Measurements from ENCODE around the gene HHAT.

HHAT gene

GRCh38 chr1:210445931-210446330 is 117.2 kb downstream of the HHAT start:
- peaks cover 9% of the 10 kb centered on the region for H3K4me1 ChIP-seq (ENCODE audit: control insufficient read depth, insufficient read depth, low read length, poor library complexity, severe bottlenecking)
- H3K27ac ChIP-seq (ENCODE audit: insufficient read depth, low read length, poor library complexity, severe bottlenecking): no peak overlapping the region
- DNase-seq: no peak
- no peaks in the 10 kb centered on the region for H3K9me3 ChIP-seq (ENCODE audit: control insufficient read depth, low read length)
- H3K4me3 ChIP-seq (ENCODE audit: insufficient read depth, low read depth, low read length, poor library complexity, severe bottlenecking): no peak overlapping the region
- H3K36me3 ChIP-seq (ENCODE audit: control insufficient read depth, insufficient read depth, low read length): no peaks in the 10 kb centered on the region
- H3K27me3 ChIP-seq (replicated peaks; ENCODE audit: control insufficient read depth, insufficient read depth, low read length, poor library complexity, severe bottlenecking): no peaks in the 10 kb centered on the region

GRCh38 chr1:210446479-210446878 is 117.8 kb downstream of the HHAT start:
- no peaks in the 10 kb centered on the region for H3K36me3 ChIP-seq (ENCODE audit: control insufficient read depth, insufficient read depth, low read length)
- no peaks in the 10 kb centered on the region for H3K9me3 ChIP-seq (ENCODE audit: control insufficient read depth, low read length)
- H3K27me3 ChIP-seq (replicated peaks; ENCODE audit: control insufficient read depth, insufficient read depth, low read length, poor library complexity, severe bottlenecking): no peaks in the 10 kb centered on the region
- peak; percentile 22 to 54 (median 40) for DNase-seq
- H3K4me3 ChIP-seq (ENCODE audit: insufficient read depth, low read depth, low read length, poor library complexity, severe bottlenecking): no peak overlapping the region
- no peak overlapping the region for H3K27ac ChIP-seq (ENCODE audit: insufficient read depth, low read length, poor library complexity, severe bottlenecking)
- peaks cover 9% of the 10 kb centered on the region for H3K4me1 ChIP-seq (ENCODE audit: control insufficient read depth, insufficient read depth, low read length, poor library complexity, severe bottlenecking)

GRCh38 chr1:210447456-210448057 is 118.9 kb downstream of the HHAT start:
- H3K4me1 ChIP-seq (ENCODE audit: control insufficient read depth, insufficient read depth, low read length, poor library complexity, severe bottlenecking): peaks cover 9% of the 10 kb centered on the region
- no peaks in the 10 kb centered on the region for H3K9me3 ChIP-seq (ENCODE audit: control insufficient read depth, low read length)
- no peaks in the 10 kb centered on the region for H3K36me3 ChIP-seq (ENCODE audit: control insufficient read depth, insufficient read depth, low read length)
- no peaks in the 10 kb centered on the region for H3K27me3 ChIP-seq (replicated peaks; ENCODE audit: control insufficient read depth, insufficient read depth, low read length, poor library complexity, severe bottlenecking)
- no peak overlapping the region for H3K4me3 ChIP-seq (ENCODE audit: insufficient read depth, low read depth, low read length, poor library complexity, severe bottlenecking)
- no peak overlapping the region for H3K27ac ChIP-seq (ENCODE audit: insufficient read depth, low read length, poor library complexity, severe bottlenecking)
- no peak for DNase-seq

DNA sequence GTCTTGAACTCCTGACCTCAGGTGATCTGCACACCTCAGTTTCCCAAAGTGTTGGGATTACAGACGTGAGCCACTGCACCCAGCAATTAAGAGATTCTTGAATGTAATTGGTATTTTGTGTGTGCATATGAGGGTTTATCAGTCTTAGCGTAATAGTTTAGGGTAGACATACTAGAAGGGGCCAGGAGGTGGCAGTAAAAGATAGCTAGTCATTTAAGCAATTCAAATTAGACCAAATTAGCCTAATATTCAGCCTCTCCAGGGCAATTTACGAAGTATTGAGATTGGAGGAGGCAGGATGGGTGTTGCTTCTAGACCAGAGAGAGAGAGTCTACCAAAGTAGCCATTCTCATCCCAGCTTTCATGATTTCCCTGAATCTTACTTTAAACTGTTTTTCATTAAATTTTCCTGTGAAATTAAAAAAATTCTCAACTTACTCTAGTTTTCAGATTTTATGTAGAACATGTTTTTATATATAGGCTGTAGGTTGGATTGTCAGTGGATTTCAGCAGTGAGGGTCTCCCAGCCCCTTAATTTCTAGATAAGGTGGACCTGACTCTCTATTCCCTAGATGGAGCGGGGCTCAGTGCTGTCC is 119.7 kb downstream of the HHAT start:
- Histone ChIP-seq H3K9me3 (ENCODE audit: control insufficient read depth, low read length) (no peaks in the 10 kb centered on the region), H3K4me1 (ENCODE audit: control insufficient read depth, insufficient read depth, low read length, poor library complexity, severe bottlenecking) (peaks cover 9% of the 10 kb centered on the region), H3K36me3 (ENCODE audit: control insufficient read depth, insufficient read depth, low read length) (no peaks in the 10 kb centered on the region), H3K4me3 (ENCODE audit: insufficient read depth, low read depth, low read length, poor library complexity, severe bottlenecking) (no peak overlapping the region), H3K27ac (ENCODE audit: insufficient read depth, low read length, poor library complexity, severe bottlenecking) (no peak overlapping the region), H3K27me3 (replicated peaks; ENCODE audit: control insufficient read depth, insufficient read depth, low read length, poor library complexity, severe bottlenecking) (no peaks in the 10 kb centered on the region)
- DNase-seq: peak in 1 of 3 donors; percentile 5

GRCh38 chr1:210455840-210456603 is 127.3 kb downstream of the HHAT start:
- no peaks in the 10 kb centered on the region for H3K4me1 ChIP-seq (ENCODE audit: control insufficient read depth, insufficient read depth, low read length, poor library complexity, severe bottlenecking)
- H3K27me3 ChIP-seq (replicated peaks; ENCODE audit: control insufficient read depth, insufficient read depth, low read length, poor library complexity, severe bottlenecking): no peaks in the 10 kb centered on the region
- no peak overlapping the region for H3K27ac ChIP-seq (ENCODE audit: insufficient read depth, low read length, poor library complexity, severe bottlenecking)
- no peaks in the 10 kb centered on the region for H3K36me3 ChIP-seq (ENCODE audit: control insufficient read depth, insufficient read depth, low read length)
- H3K4me3 ChIP-seq (ENCODE audit: insufficient read depth, low read depth, low read length, poor library complexity, severe bottlenecking): no peak overlapping the region
- H3K9me3 ChIP-seq (ENCODE audit: control insufficient read depth, low read length): no peaks in the 10 kb centered on the region
- DNase-seq: no peak

DNA sequence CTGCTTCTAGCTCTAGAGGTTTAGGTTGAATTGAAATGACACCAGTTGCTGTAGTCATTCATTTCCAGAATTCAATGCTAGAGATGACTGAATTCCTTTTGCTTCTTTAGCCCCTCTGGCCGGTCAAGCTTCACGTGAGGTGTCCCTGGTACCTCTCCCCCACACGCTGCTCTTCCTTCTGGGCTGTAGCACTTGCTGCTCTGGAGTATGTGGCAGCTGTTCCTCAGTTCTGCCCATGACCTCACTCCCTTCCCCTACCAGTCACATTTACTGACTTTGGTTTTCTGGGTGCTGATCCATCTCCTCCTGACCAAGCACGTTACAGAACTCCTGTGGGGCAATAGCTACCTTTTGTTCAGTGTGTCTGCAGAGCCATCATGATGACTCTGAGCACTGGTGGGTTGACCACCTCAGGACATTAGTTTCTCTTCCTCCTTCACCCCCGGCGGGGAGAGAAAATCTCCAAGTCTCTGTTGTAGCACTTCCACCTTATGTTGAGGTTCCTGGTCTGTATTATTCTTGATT is 128.1 kb downstream of the HHAT start:
- no peak overlapping the region for H3K4me3 ChIP-seq (ENCODE audit: insufficient read depth, low read depth, low read length, poor library complexity, severe bottlenecking)
- no peaks in the 10 kb centered on the region for H3K9me3 ChIP-seq (ENCODE audit: control insufficient read depth, low read length)
- no peaks in the 10 kb centered on the region for H3K27me3 ChIP-seq (replicated peaks; ENCODE audit: control insufficient read depth, insufficient read depth, low read length, poor library complexity, severe bottlenecking)
- H3K36me3 ChIP-seq (ENCODE audit: control insufficient read depth, insufficient read depth, low read length): no peaks in the 10 kb centered on the region
- DNase-seq: no peak
- H3K27ac ChIP-seq (ENCODE audit: insufficient read depth, low read length, poor library complexity, severe bottlenecking): no peak overlapping the region
- H3K4me1 ChIP-seq (ENCODE audit: control insufficient read depth, insufficient read depth, low read length, poor library complexity, severe bottlenecking): no peaks in the 10 kb centered on the region

DNA sequence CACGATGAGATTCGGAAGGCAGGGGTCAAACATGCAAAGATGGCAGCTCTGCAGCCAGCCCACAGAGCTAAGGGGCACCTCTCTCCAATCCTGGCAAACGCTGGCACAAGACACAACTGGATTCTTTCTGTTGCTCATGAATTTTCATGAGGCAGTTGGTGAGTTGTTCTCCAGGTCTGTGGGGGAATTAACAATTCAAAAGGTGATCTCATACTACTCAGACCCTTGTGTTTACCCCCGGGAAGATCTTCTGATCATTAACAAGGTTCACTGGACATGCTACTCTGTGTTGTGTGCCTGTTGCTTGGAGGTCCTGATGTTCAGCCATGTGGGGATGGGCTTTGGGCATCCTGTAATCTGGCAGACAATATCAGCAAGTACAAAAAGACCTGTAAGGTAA is 128.9 kb downstream of the HHAT start:
- H3K9me3 ChIP-seq (ENCODE audit: control insufficient read depth, low read length): no peaks in the 10 kb centered on the region
- no peaks in the 10 kb centered on the region for H3K4me1 ChIP-seq (ENCODE audit: control insufficient read depth, insufficient read depth, low read length, poor library complexity, severe bottlenecking)

DNA sequence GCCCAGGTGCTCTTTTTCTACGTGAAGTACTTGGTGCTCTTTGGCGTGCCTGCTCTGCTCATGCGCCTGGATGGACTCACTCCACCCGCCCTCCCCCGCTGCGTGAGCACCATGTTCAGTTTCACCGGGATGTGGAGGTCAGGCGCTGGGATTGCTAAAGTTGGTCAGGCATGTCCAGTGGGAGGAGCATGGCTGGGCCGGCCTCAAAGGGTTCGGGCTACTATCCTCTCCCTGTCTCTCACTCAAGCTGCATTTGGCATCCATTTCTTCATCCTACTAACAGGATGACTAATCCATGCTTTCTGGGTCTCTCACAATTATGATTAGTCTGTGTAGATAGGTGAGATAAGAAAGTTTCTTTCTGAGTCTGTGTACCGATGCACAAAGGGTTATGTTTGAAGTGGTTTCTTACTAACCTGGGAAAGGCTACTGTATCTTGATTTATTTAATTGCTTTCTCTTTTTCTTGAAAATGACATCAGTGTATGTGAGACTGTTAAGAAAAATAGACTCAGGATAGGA is 135.9 kb downstream of the HHAT start:
- no peak for DNase-seq
- Histone ChIP-seq H3K9me3 (ENCODE audit: control insufficient read depth, low read length) (no peaks in the 10 kb centered on the region), H3K36me3 (ENCODE audit: control insufficient read depth, insufficient read depth, low read length) (no peaks in the 10 kb centered on the region), H3K27ac (ENCODE audit: insufficient read depth, low read length, poor library complexity, severe bottlenecking) (no peak overlapping the region), H3K4me3 (ENCODE audit: insufficient read depth, low read depth, low read length, poor library complexity, severe bottlenecking) (no peak overlapping the region), H3K4me1 (ENCODE audit: control insufficient read depth, insufficient read depth, low read length, poor library complexity, severe bottlenecking) (no peaks in the 10 kb centered on the region), H3K27me3 (replicated peaks; ENCODE audit: control insufficient read depth, insufficient read depth, low read length, poor library complexity, severe bottlenecking) (no peaks in the 10 kb centered on the region)

More for the DNA sequence above, 128.9 kb downstream of the HHAT start:
- Histone ChIP-seq H3K36me3 (ENCODE audit: control insufficient read depth, insufficient read depth, low read length) (no peaks in the 10 kb centered on the region), H3K4me3 (ENCODE audit: insufficient read depth, low read depth, low read length, poor library complexity, severe bottlenecking) (no peak overlapping the region), H3K27ac (ENCODE audit: insufficient read depth, low read length, poor library complexity, severe bottlenecking) (no peak overlapping the region), H3K27me3 (replicated peaks; ENCODE audit: control insufficient read depth, insufficient read depth, low read length, poor library complexity, severe bottlenecking) (no peaks in the 10 kb centered on the region)
- no peak for DNase-seq

DNA sequence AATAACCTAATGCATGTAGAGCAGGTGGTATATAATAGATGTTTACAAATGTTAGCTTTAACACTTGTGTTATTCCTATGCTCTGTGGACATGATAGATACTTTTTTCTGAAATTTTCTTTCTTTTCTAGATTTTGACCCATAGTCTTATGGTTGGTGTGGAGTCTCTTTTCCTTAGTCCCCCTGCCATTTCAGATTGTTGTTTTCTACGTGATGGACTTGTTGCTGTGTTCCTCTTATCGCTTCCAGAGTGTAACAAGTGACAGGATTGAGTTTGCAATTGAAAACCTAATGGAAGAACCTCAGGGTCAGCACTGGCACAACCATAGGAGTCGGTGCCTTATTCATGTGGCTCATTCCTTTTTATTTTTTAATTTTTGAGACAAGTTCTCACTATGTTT is 136.4 kb downstream of the HHAT start:
- no peak for DNase-seq
- no peaks in the 10 kb centered on the region for H3K9me3 ChIP-seq (ENCODE audit: control insufficient read depth, low read length)
- H3K4me1 ChIP-seq (ENCODE audit: control insufficient read depth, insufficient read depth, low read length, poor library complexity, severe bottlenecking): no peaks in the 10 kb centered on the region
- no peak overlapping the region for H3K4me3 ChIP-seq (ENCODE audit: insufficient read depth, low read depth, low read length, poor library complexity, severe bottlenecking)
- no peaks in the 10 kb centered on the region for H3K27me3 ChIP-seq (replicated peaks; ENCODE audit: control insufficient read depth, insufficient read depth, low read length, poor library complexity, severe bottlenecking)
- no peaks in the 10 kb centered on the region for H3K36me3 ChIP-seq (ENCODE audit: control insufficient read depth, insufficient read depth, low read length)
- H3K27ac ChIP-seq (ENCODE audit: insufficient read depth, low read length, poor library complexity, severe bottlenecking): no peak overlapping the region
